Activated naive CD4-positive, alpha-beta T cell treated with anti-CD3 and anti-CD28 coated beads for 36 hours (primary cell): ENCODE data around the gene CAPS. TPM values are rescaled to one million over a fixed set of nuclear protein-coding genes. Genes with fewer than 3 reads are reported as not detected.

Experiments
- CTCF ChIA-PET: fragments of 350-600 bp; sonication (Branson Sonifier 250); formaldehyde crosslinking; loops from one replicate; lab custom pipeline; 2021; ENCODE audit warnings: antibody characterized with exemption; lab: Charles Lee
- DNase-seq: peaks from one replicate; pipeline ENCODE4 v3.0.0-alpha.2; 2020
- H3K27ac Mint-ChIP-seq: one replicate; pipeline ENCODE4 v1.8.0; 2021; ENCODE audit warnings: mild to moderate bottlenecking, mixed read lengths
- H3K27me3 Mint-ChIP-seq: one replicate; pipeline ENCODE4 v1.8.0; 2021; ENCODE audit warnings: low read depth, mixed read lengths
- H3K36me3 Mint-ChIP-seq: one replicate; pipeline ENCODE4 v1.8.0; 2021; ENCODE audit warnings: low read depth, mixed read lengths
- H3K4me1 Mint-ChIP-seq: one replicate; pipeline ENCODE4 v1.8.0; 2021; ENCODE audit warnings: low read depth, mixed read lengths
- H3K4me3 Mint-ChIP-seq: one replicate; pipeline ENCODE4 v1.8.0; 2021; ENCODE audit warnings: mild to moderate bottlenecking, moderate library complexity, mixed read lengths
- H3K9me3 Mint-ChIP-seq: one replicate; pipeline ENCODE4 v1.8.0; 2021; ENCODE audit warnings: mixed read lengths
- intact Hi-C: fragments of 100-400 bp; cut with micrococcal nuclease; formaldehyde crosslinking; loops from one replicate; pipeline ENCODE4 v1.15.1; 2023
- total RNA-seq, 2 experiments: library from RNA; stranded (reverse); gene quantifications; one replicate each; pipeline ENCODE4 v1.2.3, GENCODE V29; 2021

Gene CAPS
- total RNA-seq, 2 experiments from 2014 or later = 2.1 to 2.8 TPM

DNA sequence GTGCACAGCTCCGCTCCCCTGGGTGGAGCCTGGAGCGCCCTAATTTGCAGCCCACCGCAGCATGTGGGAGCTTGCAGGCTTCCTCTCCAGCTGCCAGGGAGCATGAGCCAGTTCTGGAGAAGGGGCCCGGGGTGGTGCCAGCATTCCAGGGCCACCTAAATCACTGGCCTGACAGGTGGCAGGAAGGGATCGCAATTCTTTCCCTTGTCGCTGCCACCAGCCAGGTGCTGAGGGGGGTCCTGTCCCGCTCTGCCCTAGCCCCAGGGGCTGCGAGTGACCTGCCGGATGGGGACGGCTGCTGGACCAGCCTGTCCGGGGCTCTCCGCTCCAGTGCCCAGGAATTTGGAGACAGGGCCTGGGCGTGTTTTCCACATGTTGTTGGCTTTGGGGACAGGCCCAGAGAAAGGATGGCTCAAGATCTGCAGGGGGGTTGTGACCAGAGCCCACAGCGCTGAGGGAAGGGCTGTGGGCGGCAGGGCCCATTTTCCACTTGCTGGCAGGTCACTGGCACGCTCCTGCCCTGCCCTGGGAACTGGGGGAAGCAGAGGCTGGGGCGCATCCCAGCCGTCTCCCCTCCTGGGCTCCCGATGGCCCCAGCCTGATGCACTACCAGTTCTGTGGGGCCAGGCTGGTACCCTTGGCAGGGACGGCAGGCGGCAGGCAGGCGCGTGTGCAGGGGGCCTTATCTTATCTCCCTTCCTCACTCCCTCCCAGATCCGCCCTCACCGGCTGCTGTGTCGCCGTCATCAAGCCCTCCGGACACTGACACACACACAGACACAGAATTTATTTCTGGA lies 19.9 kb upstream of the CAPS start:
- Mint-ChIP-seq H3K36me3 (peaks cover 2% of the 10 kb centered on the region), H3K4me1 (no peaks in the 10 kb centered on the region), H3K9me3 (no peaks in the 10 kb centered on the region), H3K27me3 (peaks cover 6% of the 10 kb centered on the region), H3K27ac (no peak overlapping the region), H3K4me3 (no peak overlapping the region)
- intact Hi-C loops = no loop called here
- no peak for DNase-seq
- CTCF ChIA-PET = interaction anchor here (4.4 kb wide), 1 partner anchor 90 kb away, joined by 28 read pairs; no protein-coding TSS in a partner anchor

DNA sequence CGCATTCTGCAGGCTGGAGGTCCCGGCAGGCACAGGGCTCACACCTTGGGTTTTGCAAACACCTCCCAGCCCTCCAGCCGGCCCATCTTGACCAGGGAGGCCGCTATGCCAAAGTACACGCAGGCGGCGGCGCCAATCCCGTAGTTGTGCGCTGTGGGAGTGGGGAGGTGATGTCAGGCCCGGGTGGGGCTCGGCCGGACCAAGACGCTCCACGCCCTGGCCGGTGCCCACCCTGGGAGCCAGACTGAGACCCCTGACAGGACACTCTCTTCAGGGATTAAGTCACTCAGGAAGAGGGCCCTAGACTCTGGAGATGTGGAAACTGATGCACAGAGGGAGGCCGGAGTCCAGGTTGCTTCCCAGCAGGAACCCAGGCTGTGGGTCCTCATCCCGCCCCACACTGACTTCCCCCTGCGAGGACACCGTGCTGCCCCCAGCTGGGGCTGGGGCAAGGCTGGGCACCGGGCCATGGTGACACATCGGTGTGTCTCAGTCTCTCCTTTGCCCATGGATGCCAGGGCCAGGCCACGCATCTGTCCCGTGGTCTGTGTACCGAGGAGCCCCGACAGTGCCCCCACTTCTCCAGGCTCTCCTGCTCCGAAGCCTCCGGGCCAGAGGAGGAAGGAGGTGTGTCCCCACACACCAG lies 19.2 kb upstream of the CAPS start:
- CTCF ChIA-PET = interaction anchor here (1.4 kb wide), 1 partner anchor 91 kb away, joined by 5 read pairs; no protein-coding TSS in a partner anchor
- intact Hi-C loops = no loop called here
- H3K27ac Mint-ChIP-seq = no peak overlapping the region
- peaks cover 2% of the 10 kb centered on the region for H3K36me3 Mint-ChIP-seq
- no peak overlapping the region for H3K4me3 Mint-ChIP-seq
- peaks cover under 1% of the 10 kb centered on the region for H3K4me1 Mint-ChIP-seq
- DNase-seq = no peak
- peaks cover under 1% of the 10 kb centered on the region for H3K27me3 Mint-ChIP-seq
- no peaks in the 10 kb centered on the region for H3K9me3 Mint-ChIP-seq

DNA sequence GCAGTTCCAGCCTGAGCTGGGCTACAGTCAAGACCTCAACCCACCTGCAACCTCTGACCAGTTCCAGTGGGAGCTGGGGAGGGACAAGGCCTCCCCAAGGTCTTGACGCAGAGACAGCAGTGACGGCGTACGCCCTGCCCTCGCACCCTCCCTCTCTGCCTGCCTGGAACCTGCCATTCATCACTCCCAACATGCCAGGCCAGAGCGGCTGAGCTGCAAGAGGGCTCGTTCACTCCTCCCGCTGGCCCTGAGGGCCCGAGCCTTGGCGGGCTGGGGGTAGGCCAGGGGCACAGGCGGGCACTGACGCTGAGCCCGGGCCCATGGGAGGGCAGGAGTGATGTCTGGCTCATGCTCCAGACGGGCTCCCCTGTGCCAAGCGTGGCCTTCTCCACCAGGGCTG lies 18.6 kb upstream of the CAPS start:
- H3K4me1 Mint-ChIP-seq = peaks cover 6% of the 10 kb centered on the region
- no peak overlapping the region for H3K4me3 Mint-ChIP-seq
- no peak for DNase-seq
- no peak overlapping the region for H3K27ac Mint-ChIP-seq
- H3K36me3 Mint-ChIP-seq = peaks cover 4% of the 10 kb centered on the region
- H3K27me3 Mint-ChIP-seq = no peaks in the 10 kb centered on the region
- CTCF ChIA-PET = interaction anchor here (1.4 kb wide), 1 partner anchor 91 kb away, joined by 5 read pairs; no protein-coding TSS in a partner anchor
- H3K9me3 Mint-ChIP-seq = no peaks in the 10 kb centered on the region
- intact Hi-C loops = no loop called here

DNA sequence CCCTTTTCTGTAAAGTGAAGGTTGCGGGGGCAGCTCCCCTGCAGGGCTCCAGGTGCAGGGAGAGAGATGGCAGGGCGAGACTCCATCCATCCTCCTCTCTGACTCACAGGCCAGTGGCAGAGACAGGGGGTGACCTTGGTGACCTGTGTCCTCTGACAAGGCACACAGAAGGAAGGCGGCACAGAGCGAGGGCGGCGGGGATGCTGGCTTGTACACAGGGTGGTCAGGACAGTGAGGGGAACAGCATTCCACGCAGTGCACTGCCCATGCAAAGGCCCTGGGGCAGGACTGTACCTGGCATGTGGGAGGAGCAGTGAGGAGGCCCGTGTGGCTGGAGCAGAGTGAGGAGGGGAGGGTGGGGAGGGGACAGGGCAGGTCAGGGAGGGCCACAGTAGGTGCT lies 18.2 kb upstream of the CAPS start:
- intact Hi-C loops = no loop called here
- H3K27ac Mint-ChIP-seq = no peak overlapping the region

DNA sequence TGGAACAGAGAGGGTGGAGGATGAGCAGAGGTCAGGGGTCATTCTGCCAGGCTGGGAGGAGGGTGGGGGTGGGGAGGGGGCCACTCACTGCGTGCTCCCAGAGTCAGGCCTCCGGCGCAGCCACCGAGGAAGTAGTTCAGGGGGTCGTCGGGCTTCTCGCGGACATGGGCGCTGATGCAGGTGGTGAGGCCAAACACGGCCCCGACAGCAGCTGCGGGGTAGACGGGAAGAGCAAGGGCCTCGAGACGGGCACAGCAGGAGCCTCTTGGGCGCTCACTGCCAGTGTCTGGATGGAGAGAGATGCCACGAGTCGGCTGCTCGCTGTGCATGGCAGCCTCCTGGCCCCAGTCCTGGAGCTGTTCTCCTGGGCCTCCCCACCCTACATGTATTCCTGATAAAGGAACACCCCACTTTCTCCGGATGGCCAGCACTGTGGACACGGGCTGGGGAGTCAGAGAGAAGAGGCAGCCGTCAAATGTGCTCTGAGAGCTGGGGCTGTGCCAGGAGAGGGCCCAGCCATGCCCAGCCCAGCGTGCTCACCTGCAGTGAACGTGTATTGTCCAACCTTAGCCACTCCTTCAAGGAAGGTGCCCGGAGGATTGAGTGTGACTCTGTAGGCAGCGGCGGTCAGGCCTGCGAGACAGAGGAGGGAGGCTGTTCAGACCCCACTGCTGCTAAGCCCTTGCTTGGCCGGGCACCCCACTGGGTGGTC lies 17.5 kb upstream of the CAPS start:
- no peak for DNase-seq
- Mint-ChIP-seq H3K27me3 (no peaks in the 10 kb centered on the region), H3K4me1 (peaks cover 12% of the 10 kb centered on the region), H3K4me3 (no peak overlapping the region), H3K9me3 (no peaks in the 10 kb centered on the region), H3K36me3 (peaks cover 4% of the 10 kb centered on the region), H3K27ac (no peak overlapping the region)
- intact Hi-C loops = no loop called here
- CTCF ChIA-PET = interaction anchor here (1.0 kb wide), 1 partner anchor 93 kb away, joined by 3 read pairs; no protein-coding TSS in a partner anchor

More for the DNA sequence above, 18.2 kb upstream of the CAPS start:
- H3K4me1 Mint-ChIP-seq = peaks cover 7% of the 10 kb centered on the region
- H3K36me3 Mint-ChIP-seq = peaks cover 4% of the 10 kb centered on the region
- H3K4me3 Mint-ChIP-seq = no peak overlapping the region
- H3K9me3 Mint-ChIP-seq = no peaks in the 10 kb centered on the region
- H3K27me3 Mint-ChIP-seq = no peaks in the 10 kb centered on the region
- no peak for DNase-seq
- CTCF ChIA-PET = interaction anchor here (1.4 kb wide), 1 partner anchor 92 kb away, joined by 5 read pairs; no protein-coding TSS in a partner anchor

DNA sequence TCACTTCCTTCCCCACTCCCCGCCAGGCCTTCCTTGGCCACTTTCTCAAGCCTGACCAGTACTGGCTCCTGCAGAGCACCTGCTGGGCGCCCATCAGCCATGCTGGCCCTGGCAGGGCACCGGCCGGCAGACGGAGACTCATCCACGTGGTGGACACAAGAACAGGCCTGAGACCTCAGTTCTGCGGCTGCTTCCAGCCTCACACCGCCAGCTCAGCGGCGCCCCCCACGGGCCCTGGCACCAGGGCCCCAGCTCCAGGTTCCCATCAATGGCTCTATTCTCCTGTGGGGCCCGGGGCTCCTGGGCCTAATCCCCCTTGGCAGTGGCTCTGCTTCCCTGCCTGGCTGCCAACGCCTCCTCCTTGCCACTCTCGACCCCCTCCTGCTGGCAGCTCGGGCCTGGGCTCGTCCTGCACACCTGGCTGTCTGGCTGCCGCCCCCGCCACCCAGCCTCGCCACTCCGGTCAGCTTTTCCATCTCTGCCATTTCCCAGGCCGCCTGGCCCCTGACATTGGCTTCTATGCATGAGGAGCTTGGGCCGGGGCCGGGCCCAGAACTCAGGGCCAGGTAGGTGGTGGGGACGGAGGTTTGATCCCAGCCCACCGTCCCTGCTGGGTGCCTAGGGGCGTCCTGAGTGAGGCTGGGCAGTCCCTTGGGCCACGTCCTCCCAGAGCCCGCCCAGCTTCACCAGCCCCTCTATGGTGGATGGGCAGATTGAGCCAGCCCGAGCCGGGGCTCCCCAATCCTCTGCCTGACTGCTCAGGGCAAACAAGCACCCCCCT lies 16.7 kb upstream of the CAPS start:
- H3K4me3 Mint-ChIP-seq = no peak overlapping the region
- intact Hi-C loops = no loop called here
- peaks cover 4% of the 10 kb centered on the region for H3K36me3 Mint-ChIP-seq
- no peak overlapping the region for H3K27ac Mint-ChIP-seq
- DNase-seq = no peak
- CTCF ChIA-PET = interaction anchor here (1.0 kb wide), 1 partner anchor 93 kb away, joined by 3 read pairs; no protein-coding TSS in a partner anchor
- peaks cover 15% of the 10 kb centered on the region for H3K4me1 Mint-ChIP-seq
- no peaks in the 10 kb centered on the region for H3K9me3 Mint-ChIP-seq
- no peaks in the 10 kb centered on the region for H3K27me3 Mint-ChIP-seq

DNA sequence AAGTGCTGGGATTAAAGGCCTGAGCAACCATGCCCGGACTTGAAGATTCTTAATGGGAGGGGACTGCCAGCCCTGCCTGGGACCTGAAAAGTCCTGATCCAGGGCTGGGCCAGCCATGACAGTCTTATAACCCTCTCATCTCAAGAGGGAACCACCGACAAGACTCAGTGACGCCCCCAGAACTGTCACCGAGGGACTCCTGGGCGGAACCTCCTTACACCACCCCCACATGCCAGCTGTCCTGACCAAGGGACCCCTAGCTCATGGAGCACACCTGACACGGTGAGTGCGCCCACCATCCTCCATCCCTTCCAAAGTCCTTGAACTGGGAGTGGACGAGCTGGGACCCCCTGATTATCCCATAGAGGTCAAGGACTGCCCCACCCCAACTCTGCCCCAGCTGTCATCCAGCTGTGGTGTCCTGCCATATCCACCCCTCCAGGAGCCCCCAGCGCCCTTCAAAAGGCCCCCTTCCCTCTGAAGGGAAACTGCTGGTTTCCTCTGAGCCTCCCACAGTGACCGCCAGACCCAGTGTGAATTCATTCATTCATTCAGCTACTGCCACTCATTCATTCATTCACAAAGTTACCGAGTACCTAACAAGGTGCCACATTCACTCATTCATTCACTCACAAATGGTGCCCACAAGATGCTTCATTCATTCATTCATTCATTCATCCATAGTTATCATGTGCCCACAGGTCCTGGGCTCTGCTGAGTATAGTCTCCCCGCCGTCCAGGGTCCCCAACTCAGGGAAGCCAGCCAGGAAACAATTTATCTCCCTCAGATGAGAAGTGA lies 14.1 kb upstream of the CAPS start:
- no peak for DNase-seq
- H3K27me3 Mint-ChIP-seq = no peaks in the 10 kb centered on the region
- peaks cover 6% of the 10 kb centered on the region for H3K36me3 Mint-ChIP-seq
- intact Hi-C loops = loop anchor here (5.0 kb wide), 1 partner anchor 278 kb away; the partner anchor contains the start of genes SAFB and SAFB2
- H3K4me1 Mint-ChIP-seq = peaks cover 20% of the 10 kb centered on the region
- CTCF ChIA-PET = interaction anchor here (1.1 to 5.9 kb wide), 2 partner anchors 15 to 96 kb away, joined by 3 to 48 read pairs; partner anchors contain the start of gene NRTN
- no peaks in the 10 kb centered on the region for H3K9me3 Mint-ChIP-seq
- H3K4me3 Mint-ChIP-seq = no peak overlapping the region
- peak overlapping the region; percentile 30 for H3K27ac Mint-ChIP-seq

DNA sequence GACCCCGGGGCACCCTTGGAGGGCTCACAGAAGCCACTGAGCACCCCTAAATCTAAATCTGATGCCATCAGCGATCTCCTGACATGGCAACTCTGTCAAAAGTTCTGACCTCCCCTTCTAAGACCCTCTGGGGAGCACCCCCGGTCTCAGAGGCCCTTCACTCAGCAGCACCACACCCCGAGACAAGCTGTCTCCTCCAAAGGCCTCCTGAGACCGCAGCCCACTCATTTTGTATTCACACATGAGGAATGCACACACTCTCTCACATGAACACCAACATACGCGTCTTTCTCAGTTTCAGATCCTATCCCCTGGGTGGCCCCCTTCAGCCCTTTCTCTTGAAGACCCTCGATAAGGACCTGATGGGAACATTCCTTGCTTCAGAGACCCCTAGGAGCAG lies 13.1 kb upstream of the CAPS start:
- DNase-seq = no peak
- Mint-ChIP-seq H3K27me3 (no peaks in the 10 kb centered on the region), H3K4me3 (no peak overlapping the region), H3K4me1 (peaks cover 22% of the 10 kb centered on the region), H3K27ac (no peak overlapping the region), H3K9me3 (no peaks in the 10 kb centered on the region), H3K36me3 (peaks cover 6% of the 10 kb centered on the region)
- intact Hi-C loops = loop anchor here (5.0 kb wide), 1 partner anchor 279 kb away; the partner anchor contains the start of genes SAFB and SAFB2
- CTCF ChIA-PET = interaction anchor here (5.9 kb wide), 1 partner anchor 97 kb away, joined by 48 read pairs; the partner anchor contains the start of gene NRTN

DNA sequence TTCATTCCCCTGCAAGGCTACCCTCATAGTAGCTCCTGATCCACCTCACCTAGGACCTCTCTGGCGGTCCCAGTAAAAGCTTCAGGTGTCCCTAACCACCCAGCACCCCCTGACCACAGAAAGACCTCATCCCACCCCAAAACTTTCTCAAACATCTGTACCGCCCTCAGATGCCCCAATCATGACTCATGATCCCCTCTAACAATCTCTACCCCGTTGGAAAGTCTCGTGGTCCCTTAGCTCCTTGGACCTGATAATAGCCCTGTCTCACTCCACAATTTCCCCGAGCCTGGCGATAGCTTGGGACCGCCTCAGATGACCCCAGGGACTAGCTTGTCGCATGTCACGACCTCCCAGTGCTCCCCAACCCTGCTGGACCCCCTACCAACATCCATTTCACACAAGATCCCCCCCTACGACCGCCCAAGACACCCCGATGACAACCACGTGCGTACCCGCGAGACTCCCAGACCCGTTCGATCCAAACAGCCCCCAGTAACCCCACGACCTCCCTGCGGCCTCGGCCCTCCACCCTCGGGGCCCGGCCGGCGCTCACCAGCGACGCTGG lies 10.9 kb upstream of the CAPS start:
- peak; percentile 26 for DNase-seq
- H3K36me3 Mint-ChIP-seq = peaks cover 6% of the 10 kb centered on the region
- no peaks in the 10 kb centered on the region for H3K9me3 Mint-ChIP-seq
- intact Hi-C loops = loop anchor here (5.0 kb wide), 1 partner anchor 281 kb away; the partner anchor contains the start of genes SAFB and SAFB2
- peak overlapping the region; percentile 99 for H3K27ac Mint-ChIP-seq
- H3K4me1 Mint-ChIP-seq = peaks cover 37% of the 10 kb centered on the region
- H3K4me3 Mint-ChIP-seq = peak overlapping the region; percentile 94
- CTCF ChIA-PET = interaction anchor here (0.5 to 5.9 kb wide), 6 partner anchors 69 to 316 kb away, joined by 3 to 48 read pairs (median 4); partner anchors contain the start of genes NRTN and RANBP3
- no peaks in the 10 kb centered on the region for H3K27me3 Mint-ChIP-seq

DNA sequence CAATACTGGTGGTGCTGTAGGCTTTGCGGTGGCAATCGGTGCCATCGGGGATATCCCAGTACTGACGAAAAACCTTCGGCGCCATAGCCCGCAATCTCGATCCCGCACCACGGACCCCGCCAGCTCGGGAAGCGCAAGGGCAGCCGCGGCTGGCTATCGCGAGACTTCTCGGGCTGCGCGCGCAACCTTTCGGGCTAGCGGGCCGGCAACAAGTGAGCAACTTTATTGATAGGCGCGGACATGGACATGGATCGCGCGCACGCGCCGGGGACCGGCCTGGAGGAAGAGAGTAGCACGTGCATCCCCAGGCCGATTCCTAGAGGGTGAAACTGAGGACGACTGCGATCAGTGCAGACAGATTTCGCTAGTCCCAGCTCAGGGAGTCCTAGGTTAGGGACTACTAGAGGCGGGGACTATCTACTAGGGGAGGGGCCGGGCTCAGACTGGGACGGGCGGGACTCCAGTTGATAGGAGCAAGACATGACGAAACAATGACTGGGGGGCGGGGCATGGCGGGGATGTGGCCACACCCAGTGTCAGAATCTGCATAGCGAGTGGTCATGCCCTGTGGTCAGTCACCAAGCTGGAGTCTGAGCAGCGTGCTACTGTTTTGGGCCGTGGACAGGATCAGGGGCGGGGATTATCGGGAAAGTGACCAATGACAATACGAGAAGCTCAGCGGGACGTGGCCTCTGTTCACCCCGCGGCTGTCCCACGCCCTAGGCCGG lies 10.3 kb upstream of the CAPS start, which contains the start of gene NDUFA11:
NDUFA11 (minus strand) TSS at position 167 of the 728 bp plus-strand sequence; CDS start at position 85, 82 bp downstream.
- Mint-ChIP-seq H3K9me3 (no peaks in the 10 kb centered on the region), H3K4me3 (peak within 1 kb of the TSS; percentile 94), H3K36me3 (peaks cover 6% of the 10 kb centered on the region), H3K4me1 (peaks cover 37% of the 10 kb centered on the region), H3K27me3 (no peaks in the 10 kb centered on the region), H3K27ac (peak within 1 kb of the TSS; percentile 99)
- CTCF ChIA-PET = interaction anchor here (0.9 to 5.9 kb wide), 4 partner anchors 9 to 100 kb away, joined by 3 to 48 read pairs (median 5); partner anchors contain the start of genes NRTN and RANBP3
- DNase-seq = peak; percentile 98
- intact Hi-C loops = loop anchor here (1.0 to 5.0 kb wide), 12 partner anchors 46 to 557 kb away; partner anchors contain the start of genes CATSPERD, HSD11B1L, LONP1 and MICOS13
